SK-N-MC (cell line): ENCODE results near the gene MRPL48.

Source experiments
- EZH2 ChIP-seq: fragments of 200-600 bp; sonication (generic); IDR thresholded peaks from one replicate; pipeline ENCODE4 v1.6.1; 2017; ENCODE audit warnings: antibody characterized with exemption
- FOXP2 ChIP-seq: optimal IDR thresholded peaks from 2 replicates; pipeline ENCODE3; 2011; ENCODE audit warnings: mild to moderate bottlenecking, moderate library complexity; ENCODE audit not compliant: insufficient read depth; ENCODE audit errors: extremely low read length, control extremely low read depth
- POLR2AphosphoS5 ChIP-seq: IDR thresholded peaks from 2 replicates; pipeline ENCODE4 v1.6.1; 2012; ENCODE audit warnings: mild to moderate bottlenecking, low read depth, low read length, borderline replicate concordance

- no peak for TF ChIP-seq EZH2
- no peak for TF ChIP-seq POLR2AphosphoS5
- TF ChIP-seq FOXP2: no peak
These were observed 34.8 kb upstream of the MRPL48 start for GRCh38 chr11:73752903-73753302.
